HepG2 (cell line): ENCODE results near the gene OPRL1. TPM values are rescaled to one million over a fixed set of nuclear protein-coding genes. Genes with fewer than 3 reads are reported as not detected.
A peak's percentile ranks its signal among the peaks of the same experiment; 100 is the strongest.

Experiments
- AKNA ChIP-seq: sonication (generic); formaldehyde crosslinking; IDR thresholded peaks from 2 replicates; pipeline ENCODE4 v1.4.0; 2020; ENCODE audit warnings: missing genetic modification reagents, borderline replicate concordance
- ARID3A ChIP-seq: IDR thresholded peaks from 2 replicates; pipeline ENCODE4 v1.6.1; 2012; ENCODE audit warnings: low read depth, low read length, improper control_type of control experiment
- ATM ChIP-seq: fragments of 450-650 bp; IDR thresholded peaks from 2 replicates; pipeline ENCODE4 v1.7.1; 2017; ENCODE audit warnings: mild to moderate bottlenecking, borderline replicate concordance
- CREB3 ChIP-seq: sonication (generic); formaldehyde crosslinking; IDR thresholded peaks from 2 replicates; pipeline ENCODE4 v1.5.0; 2020; ENCODE audit warnings: missing genetic modification reagents
- MIER2 ChIP-seq: IDR thresholded peaks from 2 replicates; pipeline ENCODE4 v1.6.1; 2016; ENCODE audit warnings: missing biosample characterization, missing genetic modification reagents
- MTA3 ChIP-seq: sonication (generic); formaldehyde crosslinking; IDR thresholded peaks from 2 replicates; pipeline ENCODE4 v1.4.0; 2020; ENCODE audit warnings: missing genetic modification reagents
- NAIF1 ChIP-seq: sonication (generic); formaldehyde crosslinking; IDR thresholded peaks from 2 replicates; pipeline ENCODE4 v1.5.0; 2020; ENCODE audit warnings: mild to moderate bottlenecking, missing genetic modification reagents, borderline replicate concordance
- NCOR1 ChIP-seq: fragments of 200-600 bp; sonication (generic); IDR thresholded peaks from 2 replicates; pipeline ENCODE4 v1.7.0; 2017; ENCODE audit warnings: antibody characterized with exemption, low read length, borderline replicate concordance
- NFRKB ChIP-seq: fragments of 450-650 bp; IDR thresholded peaks from 2 replicates; pipeline ENCODE4 v1.6.1; 2017
- SIX1 ChIP-seq: sonication (generic); formaldehyde crosslinking; IDR thresholded peaks from 2 replicates; pipeline ENCODE4 v1.4.0; 2020; ENCODE audit warnings: missing genetic modification reagents, borderline replicate concordance
- SIX4 ChIP-seq: sonication (generic); formaldehyde crosslinking; IDR thresholded peaks from 2 replicates; pipeline ENCODE4 v1.4.0; 2020; ENCODE audit warnings: missing genetic modification reagents
- SP4 ChIP-seq: sonication (generic); formaldehyde crosslinking; IDR thresholded peaks from 2 replicates; pipeline ENCODE4 v1.8.1; 2023; ENCODE audit warnings: mild to moderate bottlenecking, missing genetic modification reagents
- THAP7 ChIP-seq: sonication (generic); formaldehyde crosslinking; IDR thresholded peaks from 2 replicates; pipeline ENCODE4 v1.8.1; 2023; ENCODE audit warnings: mild to moderate bottlenecking, missing genetic modification reagents
- ZMYM3 ChIP-seq: sonication (generic); formaldehyde crosslinking; IDR thresholded peaks from 2 replicates; pipeline ENCODE4 v1.5.1; 2020; ENCODE audit warnings: mild to moderate bottlenecking, missing genetic modification reagents
- ZNF253 ChIP-seq: sonication (generic); formaldehyde crosslinking; IDR thresholded peaks from 2 replicates; pipeline ENCODE4 v1.8.0; 2022; ENCODE audit warnings: mild to moderate bottlenecking, missing genetic modification reagents, borderline replicate concordance
- ZNF704 ChIP-seq: sonication (generic); formaldehyde crosslinking; IDR thresholded peaks from 2 replicates; pipeline ENCODE4 v1.8.1; 2023; ENCODE audit warnings: mild to moderate bottlenecking, inconsistent platforms, moderate library complexity, missing genetic modification reagents, borderline replicate concordance
- ZNF749 ChIP-seq: sonication (generic); formaldehyde crosslinking; IDR thresholded peaks from 2 replicates; pipeline ENCODE4 v1.8.0; 2022; ENCODE audit warnings: mild to moderate bottlenecking, missing genetic modification reagents, moderate library complexity, borderline replicate concordance
- ZNF773 ChIP-seq: sonication (generic); formaldehyde crosslinking; IDR thresholded peaks from 2 replicates; pipeline ENCODE4 v1.4.0; 2020; ENCODE audit warnings: missing genetic modification reagents, borderline replicate concordance
- ZSCAN29 ChIP-seq: sonication (generic); formaldehyde crosslinking; conservative IDR thresholded peaks from 2 replicates; pipeline ENCODE4 v1.4.0; 2020; ENCODE audit warnings: mild to moderate bottlenecking, missing genetic modification reagents
- polyA plus RNA-seq, 8 experiments: library from polyadenylated mRNA; depleted of rRNA in 3 of 8; stranded (reverse) in 7 of 8; unstranded in 1 of 8; fragments of >200 nt; fragmentation: Illumina TruSeq in 4 of 8; extraction: Trizol in 4 of 8; gene quantifications; 2 replicates each; pipeline versions ENCODE4 v1.2.1 to v1.2.3, GENCODE V29; 2011 to 2016; ENCODE audit warnings: low read depth in 4 of 8, missing spikeins in 1 of 8, mixed read lengths in 1 of 8; ENCODE audit not compliant: insufficient read depth in 1 of 8
- total RNA-seq, 5 experiments: library from RNA; depleted of rRNA; stranded (reverse); fragments of >200 nt; fragmentation: Illumina TruSeq; extraction: Trizol; gene quantifications; 2 replicates each; pipeline ENCODE4 v1.2.3, GENCODE V29; 2016; ENCODE audit warnings: low read depth in 1 of 5

Gene OPRL1
- total and polyA plus RNA-seq, 2 of the 13 experiments (the other 11 are each of a cell fraction or from before 2014, with no cell fraction given) = 0.35 to 0.71 TPM

- peak; percentile 14; the same call in 1 of the 2 replicates for TF ChIP-seq MIER2 (CRISPR knock-in tag)
- no peak; the same call in 1 of the 2 replicates for TF ChIP-seq ZMYM3
- no peak for TF ChIP-seq ZNF773 (CRISPR knock-in tag)
- peak; percentile 64; the same call in 1 of the 2 replicates for TF ChIP-seq ZNF704 (CRISPR knock-in tag)
- TF ChIP-seq ARID3A = no peak
- no peak for TF ChIP-seq NFRKB
- no peak for TF ChIP-seq SIX4 (CRISPR knock-in tag)
- peak; percentile 16; the same call in 1 of the 2 replicates for TF ChIP-seq MTA3 (CRISPR knock-in tag)
- TF ChIP-seq ATM = no peak
- no peak; the same call in 1 of the 2 replicates for TF ChIP-seq ZNF253 (CRISPR knock-in tag)
- no peak for TF ChIP-seq THAP7 (CRISPR knock-in tag)
- TF ChIP-seq SP4 (CRISPR knock-in tag) = no peak
- peak; percentile 22; the same call in 1 of the 2 replicates for TF ChIP-seq NCOR1
- no peak for TF ChIP-seq ZNF749 (CRISPR knock-in tag)
- no peak for TF ChIP-seq ZSCAN29
- TF ChIP-seq SIX1 (CRISPR knock-in tag) = no peak
- no peak for TF ChIP-seq AKNA (CRISPR knock-in tag)
- TF ChIP-seq NAIF1 (CRISPR knock-in tag) = no peak
- no peak for TF ChIP-seq CREB3 (CRISPR knock-in tag)
These were observed 16.3 kb upstream of the OPRL1 start (continued) for GRCh38 chr20:64063389-64064144.
